Naive thymus-derived CD8-positive, alpha-beta T cell (primary cell): Measurements from ENCODE around the gene PGAP1. TPM values are rescaled to one million over a fixed set of nuclear protein-coding genes. Genes with fewer than 3 reads are reported as not detected.

Experiments used
- ATAC-seq, 2 donors: fragments of 150-1000 bp; cut with Tn5 transposase in 1 of 2; sonication (Bioruptor Pico), chemical (Tn5 transposase) in 1 of 2; 1 replicate in 1 of 2; 2 replicates in 1 of 2; pipeline ENCODE4 v1.10.0; 2021; ENCODE audit warnings: mild to moderate bottlenecking in 2 of 2, moderate library complexity in 2 of 2
- POLR2A ChIA-PET: fragments of 350-600 bp; sonication (Branson Sonifier 250); formaldehyde crosslinking; loops from one replicate; lab custom pipeline; 2021; ENCODE audit warnings: antibody characterized with exemption; lab: Charles Lee
- DNase-seq, 10 donors: peaks; one replicate each; pipeline versions ENCODE4 v3.0.0 to v3.0.0-alpha.2; 2020 to 2022
- H3K27ac Mint-ChIP-seq, 10 donors: one replicate each; pipeline ENCODE4 v1.8.0; 2020 to 2022; ENCODE audit warnings: mild to moderate bottlenecking in 10 of 10, mixed read lengths in 10 of 10, moderate library complexity in 4 of 10, inconsistent platforms in 1 of 10
- H3K27me3 Mint-ChIP-seq, 5 donors: one replicate each; pipeline ENCODE4 v1.8.0; 2021 to 2022; ENCODE audit warnings: mixed read lengths in 5 of 5
- H3K36me3 Mint-ChIP-seq, 3 donors: one replicate each; pipeline ENCODE4 v1.8.0; 2020 to 2022; ENCODE audit warnings: mixed read lengths in 3 of 3, mild to moderate bottlenecking in 2 of 3, inconsistent platforms in 1 of 3
- H3K4me1 Mint-ChIP-seq, 4 donors: one replicate each; pipeline ENCODE4 v1.8.0; 2021 to 2022; ENCODE audit warnings: mixed read lengths in 4 of 4
- H3K4me3 Mint-ChIP-seq, 10 donors: one replicate each; pipeline ENCODE4 v1.8.0; 2020 to 2022; ENCODE audit warnings: mild to moderate bottlenecking in 10 of 10, mixed read lengths in 10 of 10, moderate library complexity in 6 of 10, inconsistent platforms in 1 of 10
- H3K9me3 Mint-ChIP-seq, 9 donors: one replicate each; pipeline ENCODE4 v1.8.0; 2020 to 2022; ENCODE audit warnings: mixed read lengths in 9 of 9, mild to moderate bottlenecking in 3 of 9, inconsistent platforms in 1 of 9, moderate library complexity in 1 of 9
- polyA plus RNA-seq, 3 donors: library from polyadenylated mRNA; unstranded; fragments of 300-500 nt; fragmentation: Illumina TruSeq; gene quantifications; one replicate each; pipeline ENCODE4 v1.2.3, GENCODE V29; 2021
- total RNA-seq, 8 experiments: library from RNA in 2 of 8; stranded (reverse) in 2 of 8; gene quantifications; one replicate each; pipeline ENCODE4 v1.2.3 and lab custom pipeline; 2021 to 2026

The PGAP1 gene
- total and polyA plus RNA-seq, 5 experiments from 2014 or later, result 0.64 to 9.7 (median 1.6) TPM

DNA sequence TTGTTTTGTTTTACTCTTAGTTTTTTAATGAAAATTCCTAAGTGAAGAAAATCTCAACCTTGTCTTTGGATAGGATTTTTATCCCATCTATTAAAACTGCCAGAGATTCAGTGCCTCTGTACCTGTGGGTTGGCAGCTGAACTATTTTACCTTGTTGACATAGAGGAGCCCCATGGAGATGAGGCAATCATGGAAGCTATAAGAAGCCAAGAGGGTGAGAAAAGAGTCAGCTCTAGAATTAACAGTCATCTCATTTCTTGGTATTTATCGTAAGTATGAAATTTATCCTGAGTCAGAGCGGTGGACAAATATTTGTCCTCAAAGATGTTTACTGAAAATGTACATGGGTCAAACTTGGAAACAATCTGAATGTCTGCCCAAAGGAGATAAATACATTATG is 35.8 kb upstream of the PGAP1 start:
- peaks cover 0 to 3% (median 0%) of the 10 kb centered on the region in 5 donors for H3K27me3 Mint-ChIP-seq
- POLR2A ChIA-PET, result no interaction called here
- H3K9me3 Mint-ChIP-seq, result peaks cover 0 to 3% (median 0%) of the 10 kb centered on the region in 9 donors
- ATAC-seq, result no peak
- H3K4me3 Mint-ChIP-seq, result no peak overlapping the region
- H3K36me3 Mint-ChIP-seq, result peaks cover 4 to 17% (median 13%) of the 10 kb centered on the region in 3 donors
- peaks cover 0 to 20% (median 1%) of the 10 kb centered on the region in 4 donors for H3K4me1 Mint-ChIP-seq
- no peak for DNase-seq
- H3K27ac Mint-ChIP-seq, result no peak overlapping the region

DNA sequence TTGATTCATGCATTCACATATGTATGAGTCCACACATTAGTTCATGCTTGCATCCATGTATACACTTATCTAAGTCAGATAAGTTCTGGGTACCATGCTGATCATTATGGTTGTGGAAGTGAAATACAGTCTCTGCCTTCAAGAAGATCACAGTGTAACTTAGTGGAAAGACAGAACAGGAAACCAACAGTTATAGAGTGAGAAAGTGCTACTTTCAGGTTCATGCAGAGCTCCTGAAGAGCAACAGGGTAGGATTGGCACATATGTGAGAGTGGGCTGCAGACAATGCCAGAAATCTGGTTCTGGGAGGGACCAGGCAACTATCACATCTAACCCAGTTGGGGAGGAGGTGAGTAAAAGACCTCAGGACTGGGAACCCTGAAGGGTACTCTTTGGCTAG is 35.4 kb upstream of the PGAP1 start:
- H3K4me3 Mint-ChIP-seq, result no peak overlapping the region
- ATAC-seq (no peak), DNase-seq (no peak)
- peak overlapping the region in 1 of 10 donors; percentile 23 for H3K27ac Mint-ChIP-seq
- POLR2A ChIA-PET, result no interaction called here
- peaks cover 0 to 3% (median 0%) of the 10 kb centered on the region in 9 donors for H3K9me3 Mint-ChIP-seq
- H3K27me3 Mint-ChIP-seq, result peaks cover 0 to 3% (median 0%) of the 10 kb centered on the region in 5 donors
- H3K36me3 Mint-ChIP-seq, result peaks cover 4 to 17% (median 13%) of the 10 kb centered on the region in 3 donors
- peaks cover 0 to 20% (median 1%) of the 10 kb centered on the region in 4 donors for H3K4me1 Mint-ChIP-seq

DNA sequence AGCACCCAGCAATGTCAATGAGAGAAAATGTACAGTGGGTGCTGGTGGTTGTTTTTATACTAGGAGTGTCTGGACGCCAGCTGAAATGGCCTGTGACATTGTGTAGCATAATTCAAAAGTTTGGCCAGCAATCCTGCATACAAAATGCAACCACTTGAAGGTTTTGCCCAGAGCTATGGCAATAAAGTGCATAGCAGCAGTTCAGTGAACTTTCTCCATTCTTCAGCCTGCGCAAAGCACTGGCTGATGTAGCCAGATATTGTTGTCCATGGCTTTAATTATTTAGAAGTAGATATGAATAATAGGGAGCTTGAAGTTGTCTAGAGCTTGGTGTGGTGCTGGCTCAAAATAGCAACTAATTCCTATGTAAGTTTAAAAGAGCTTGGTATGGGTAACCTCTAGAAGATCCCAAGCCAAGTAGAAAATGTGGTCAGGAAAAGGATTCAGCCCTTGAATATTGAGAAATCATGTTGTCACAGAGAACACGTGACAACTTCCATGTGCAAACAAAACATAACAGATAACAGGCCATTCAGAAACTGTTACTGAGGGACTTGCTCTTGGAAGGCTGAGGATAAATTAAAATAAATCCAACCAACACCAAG is 33.3 kb upstream of the PGAP1 start:
- peaks cover 0 to 3% (median 0%) of the 10 kb centered on the region in 5 donors for H3K27me3 Mint-ChIP-seq
- H3K4me3 Mint-ChIP-seq, result no peak overlapping the region
- peaks cover 0 to 3% (median 0%) of the 10 kb centered on the region in 9 donors for H3K9me3 Mint-ChIP-seq
- peaks cover 0 to 13% (median 13%) of the 10 kb centered on the region in 3 donors for H3K36me3 Mint-ChIP-seq
- H3K4me1 Mint-ChIP-seq, result peaks cover 0 to 20% (median 1%) of the 10 kb centered on the region in 4 donors
- ATAC-seq (no peak), DNase-seq (no peak)
- POLR2A ChIA-PET, result no interaction called here
- H3K27ac Mint-ChIP-seq, result no peak overlapping the region

DNA sequence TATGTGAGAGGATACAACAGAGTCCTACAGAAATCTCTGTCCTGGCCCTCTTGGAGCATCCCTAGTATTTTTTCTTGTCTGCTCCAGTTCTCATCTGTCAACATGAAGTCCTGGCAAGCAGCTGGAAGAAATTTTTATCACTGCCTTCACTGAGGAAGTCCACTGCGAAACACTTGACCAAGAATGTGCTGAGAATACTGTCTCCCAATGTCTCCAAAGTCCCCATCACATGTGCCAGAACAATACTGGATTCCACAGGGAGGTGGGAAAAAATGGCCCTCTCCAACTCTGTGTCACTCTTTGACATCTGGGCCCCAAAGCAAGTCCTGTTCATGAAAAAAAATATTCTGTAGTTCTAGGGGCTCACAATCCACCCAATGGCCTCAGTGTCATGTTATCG is 32.8 kb upstream of the PGAP1 start:
- ATAC-seq, result no peak
- Mint-ChIP-seq H3K36me3 (peaks cover 0 to 13% (median 13%) of the 10 kb centered on the region in 3 donors), H3K4me3 (no peak overlapping the region), H3K27me3 (peaks cover 0 to 3% (median 0%) of the 10 kb centered on the region in 5 donors), H3K27ac (no peak overlapping the region), H3K4me1 (peaks cover 0 to 20% (median 1%) of the 10 kb centered on the region in 4 donors), H3K9me3 (peaks cover 0 to 3% (median 0%) of the 10 kb centered on the region in 9 donors)
- POLR2A ChIA-PET, result no interaction called here
- DNase-seq, result no peak

DNA sequence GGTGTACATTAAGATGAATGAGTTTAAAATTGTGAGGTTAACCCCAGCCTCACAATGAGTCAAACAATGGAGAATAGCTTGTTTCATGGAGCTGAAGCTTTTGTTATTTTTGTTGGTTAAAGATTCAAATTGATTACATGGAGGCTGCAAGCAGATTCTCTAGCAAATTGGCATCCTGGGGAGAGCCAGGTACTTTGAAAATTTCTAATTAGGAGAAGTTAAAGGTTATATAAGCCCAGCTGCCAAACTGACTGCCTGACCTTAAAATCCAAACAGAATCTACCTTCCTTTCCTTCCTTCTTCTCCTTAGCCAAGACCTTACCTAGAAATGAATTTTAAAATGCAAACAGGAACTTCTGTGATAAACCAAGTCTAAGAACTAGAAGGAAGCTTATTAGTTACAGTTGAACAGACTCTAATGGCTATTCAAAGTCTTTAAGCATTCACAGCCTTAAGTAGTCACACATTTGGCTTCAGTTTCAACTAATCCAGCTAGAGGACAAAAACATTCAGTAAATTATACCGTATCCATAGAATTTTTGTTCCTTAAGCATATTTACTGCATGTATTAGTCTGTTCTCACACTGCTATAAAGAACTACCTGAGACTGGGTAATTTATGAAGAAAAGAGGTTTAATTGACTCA is 31.5 kb upstream of the PGAP1 start:
- no peak overlapping the region for H3K27ac Mint-ChIP-seq
- ATAC-seq, result no peak
- peaks cover 0 to 15% (median 1%) of the 10 kb centered on the region in 4 donors for H3K4me1 Mint-ChIP-seq
- no peak for DNase-seq
- POLR2A ChIA-PET, result interaction anchor here (0.6 kb wide), 1 partner anchor 49 kb away, joined by 3 read pairs; no protein-coding TSS in a partner anchor
- no peak overlapping the region for H3K4me3 Mint-ChIP-seq
- H3K36me3 Mint-ChIP-seq, result peaks cover 0 to 13% (median 11%) of the 10 kb centered on the region in 3 donors
- peaks cover 0 to 3% (median 0%) of the 10 kb centered on the region in 5 donors for H3K27me3 Mint-ChIP-seq
- H3K9me3 Mint-ChIP-seq, result peaks cover 0 to 3% (median 0%) of the 10 kb centered on the region in 9 donors

DNA sequence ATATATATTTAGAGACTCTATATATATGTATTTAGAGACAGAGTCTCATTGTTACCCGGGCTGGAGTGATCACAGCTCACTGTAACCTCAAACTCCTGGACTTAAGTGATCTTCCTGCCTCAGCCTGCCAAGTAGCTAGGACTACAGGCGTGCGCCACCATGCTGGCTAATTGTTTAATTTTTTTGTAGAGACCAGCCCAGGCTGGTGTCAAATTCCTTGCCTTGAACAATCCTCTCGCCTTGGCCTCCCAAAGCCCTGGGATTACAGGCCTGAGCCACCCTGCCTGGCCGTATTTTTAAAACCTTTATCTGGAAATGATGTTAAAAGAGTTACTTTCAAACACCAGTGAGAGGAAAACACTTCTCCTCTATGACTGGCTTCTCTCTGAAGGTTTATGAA is 30.9 kb upstream of the PGAP1 start:
- Mint-ChIP-seq H3K36me3 (peaks cover 0 to 7% (median 7%) of the 10 kb centered on the region in 3 donors), H3K9me3 (peaks cover 0 to 2% (median 0%) of the 10 kb centered on the region in 9 donors), H3K27ac (no peak overlapping the region), H3K27me3 (peaks cover 0 to 4% (median 0%) of the 10 kb centered on the region in 5 donors), H3K4me3 (no peak overlapping the region), H3K4me1 (peaks cover 0 to 11% (median 1%) of the 10 kb centered on the region in 4 donors)
- no peak for DNase-seq
- POLR2A ChIA-PET, result no interaction called here
- no peak for ATAC-seq

DNA sequence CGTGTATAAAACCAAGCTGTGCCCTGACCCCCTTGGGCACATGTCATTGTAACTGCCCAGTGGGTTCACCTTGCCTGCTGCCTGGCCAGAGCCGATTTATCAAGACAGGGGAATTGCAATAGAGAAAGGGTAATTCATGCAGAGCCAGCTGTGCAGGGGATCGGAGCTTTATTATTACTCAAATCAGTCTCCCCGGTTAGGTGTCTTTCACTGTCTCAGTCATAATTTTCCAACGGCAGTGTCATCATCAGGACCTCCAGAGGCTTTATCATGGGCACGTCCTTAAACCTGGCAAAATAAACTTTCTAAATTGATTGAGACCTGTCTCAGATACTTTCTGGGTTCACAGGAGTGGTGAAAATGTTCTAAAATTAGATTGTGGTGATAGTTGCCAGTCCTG is 29.6 kb upstream of the PGAP1 start:
- peaks cover 0 to 6% (median 2%) of the 10 kb centered on the region in 5 donors for H3K27me3 Mint-ChIP-seq
- no peaks in the 10 kb centered on the region for H3K4me1 Mint-ChIP-seq
- no peak overlapping the region for H3K27ac Mint-ChIP-seq
- H3K9me3 Mint-ChIP-seq, result no peaks in the 10 kb centered on the region
- DNase-seq, result no peak
- no peak for ATAC-seq
- H3K4me3 Mint-ChIP-seq, result no peak overlapping the region
- peaks cover 0 to 4% (median 0%) of the 10 kb centered on the region in 3 donors for H3K36me3 Mint-ChIP-seq
- POLR2A ChIA-PET, result no interaction called here

DNA sequence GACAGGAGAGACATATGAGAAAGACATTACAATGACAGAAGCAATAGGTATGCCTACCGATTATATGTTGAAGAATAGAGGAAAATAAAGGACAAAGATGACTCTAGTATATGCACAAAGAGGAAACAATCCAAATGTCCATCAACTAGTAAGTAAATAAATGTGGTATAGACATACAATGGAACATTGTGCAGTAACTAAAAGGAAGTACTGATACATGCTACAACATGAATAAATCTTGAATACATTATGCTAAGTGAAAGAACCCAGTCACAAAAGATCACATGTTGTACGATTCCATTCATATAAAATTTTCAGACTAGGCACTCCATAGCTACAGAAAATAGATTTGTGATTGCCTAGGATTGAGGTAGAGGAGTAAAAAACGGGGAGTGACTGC is 28.5 kb upstream of the PGAP1 start:
- H3K27ac Mint-ChIP-seq, result no peak overlapping the region
- H3K36me3 Mint-ChIP-seq, result peaks cover 0 to 4% (median 0%) of the 10 kb centered on the region in 3 donors
- no peak for DNase-seq
- POLR2A ChIA-PET, result no interaction called here
- H3K27me3 Mint-ChIP-seq, result peaks cover 0 to 8% (median 3%) of the 10 kb centered on the region in 5 donors
- H3K4me3 Mint-ChIP-seq, result no peak overlapping the region
- no peak for ATAC-seq
- H3K9me3 Mint-ChIP-seq, result no peaks in the 10 kb centered on the region
- no peaks in the 10 kb centered on the region for H3K4me1 Mint-ChIP-seq

DNA sequence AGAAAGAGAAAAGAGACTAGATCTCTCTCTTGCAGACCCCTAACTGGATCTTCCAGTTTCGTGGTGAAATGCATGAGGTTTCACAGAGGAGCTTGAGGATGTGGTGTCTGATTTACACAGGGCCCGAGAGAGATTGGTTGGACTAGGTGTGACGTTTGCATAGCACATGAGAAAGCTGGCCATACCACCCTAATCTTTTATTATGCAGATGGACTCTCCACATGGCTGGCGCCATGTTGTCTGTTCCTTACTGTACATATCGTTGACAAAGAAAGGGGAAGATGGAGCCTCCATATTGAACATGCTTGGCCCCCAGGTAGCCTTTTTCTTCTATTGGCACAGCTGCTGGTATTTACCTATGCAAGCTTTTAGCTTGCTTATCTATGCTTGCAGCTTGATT is 27.5 kb upstream of the PGAP1 start:
- no peak for ATAC-seq
- Mint-ChIP-seq H3K4me1 (no peaks in the 10 kb centered on the region), H3K4me3 (no peak overlapping the region), H3K9me3 (no peaks in the 10 kb centered on the region), H3K36me3 (no peaks in the 10 kb centered on the region), H3K27ac (no peak overlapping the region), H3K27me3 (peaks cover 0 to 9% (median 0%) of the 10 kb centered on the region in 5 donors)
- POLR2A ChIA-PET, result interaction anchor here (0.6 to 0.7 kb wide), 2 partner anchors 69 to 382 kb away, joined by 3 read pairs; no protein-coding TSS in a partner anchor
- DNase-seq, result no peak

DNA sequence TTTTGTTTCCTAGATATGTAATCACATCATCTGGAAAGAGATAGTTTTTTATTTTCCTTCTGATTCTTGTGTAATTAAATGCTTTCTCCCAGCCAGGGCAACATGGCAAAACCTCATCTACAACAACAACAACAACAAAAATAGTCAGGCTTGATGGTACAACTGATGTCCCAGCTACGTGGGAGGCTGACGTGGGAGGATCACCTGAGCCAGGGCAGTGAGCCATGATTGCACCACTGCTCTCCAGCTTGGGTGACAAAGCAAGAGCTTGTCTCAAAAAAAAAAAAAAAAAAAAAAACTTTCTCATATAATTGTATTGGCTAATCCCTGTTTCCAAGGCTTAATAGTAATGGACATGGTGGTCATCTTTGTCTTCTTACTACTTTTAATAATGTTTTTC is 26.4 kb upstream of the PGAP1 start:
- Mint-ChIP-seq H3K4me1 (no peaks in the 10 kb centered on the region), H3K36me3 (no peaks in the 10 kb centered on the region), H3K27ac (peak overlapping the region in 1 of 10 donors; percentile 51), H3K4me3 (no peak overlapping the region), H3K27me3 (peaks cover 0 to 9% (median 0%) of the 10 kb centered on the region in 5 donors), H3K9me3 (no peaks in the 10 kb centered on the region)
- ATAC-seq, result no peak
- DNase-seq, result no peak
- POLR2A ChIA-PET, result no interaction called here

DNA sequence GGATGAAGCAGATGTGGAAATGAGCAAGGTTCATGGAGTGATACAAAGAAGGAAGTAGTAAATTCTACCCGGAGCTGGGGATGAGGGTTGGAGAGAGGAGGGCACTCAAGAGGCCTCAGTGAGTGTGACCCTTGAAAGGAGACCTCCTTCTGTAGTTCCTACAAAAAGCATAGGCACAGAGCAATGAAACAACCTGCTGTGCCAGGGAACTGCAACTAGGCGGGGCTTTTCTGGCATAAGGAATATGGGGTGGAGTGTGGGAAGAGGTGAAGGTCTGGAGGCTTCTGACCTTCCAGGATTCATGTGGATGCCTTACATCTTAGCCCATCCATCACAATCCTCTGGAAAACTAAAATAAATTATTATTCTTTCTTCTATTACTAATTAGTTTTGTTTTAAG is 25.5 kb upstream of the PGAP1 start:
- Mint-ChIP-seq H3K27ac (no peak overlapping the region), H3K9me3 (no peaks in the 10 kb centered on the region), H3K36me3 (no peaks in the 10 kb centered on the region), H3K27me3 (peaks cover 0 to 9% (median 0%) of the 10 kb centered on the region in 5 donors), H3K4me3 (no peak overlapping the region), H3K4me1 (no peaks in the 10 kb centered on the region)
- POLR2A ChIA-PET, result no interaction called here
- no peak for ATAC-seq
- no peak for DNase-seq

DNA sequence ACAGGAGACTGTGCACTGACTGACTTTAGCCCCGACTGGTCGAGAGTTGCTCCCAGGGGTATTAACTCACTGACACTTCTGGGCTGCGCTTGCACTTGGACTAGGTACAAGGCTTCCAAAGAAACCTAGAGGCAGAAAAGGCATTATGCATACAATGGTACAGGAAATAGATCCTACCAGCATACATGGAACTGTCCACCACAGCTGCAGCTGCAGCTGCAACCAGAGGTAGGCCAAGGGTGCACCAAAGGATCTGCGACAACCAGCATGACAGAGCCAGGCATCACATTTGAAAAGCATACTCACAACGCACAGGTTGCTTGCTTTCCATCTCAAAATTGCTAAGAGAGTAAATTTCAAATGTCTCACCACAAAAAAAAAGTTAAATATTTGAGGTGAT is 22.6 kb upstream of the PGAP1 start:
- ATAC-seq (no peak), DNase-seq (no peak)
- POLR2A ChIA-PET, result no interaction called here
- H3K27me3 Mint-ChIP-seq, result peaks cover 0 to 8% (median 4%) of the 10 kb centered on the region in 5 donors
- H3K36me3 Mint-ChIP-seq, result no peaks in the 10 kb centered on the region
- no peak overlapping the region for H3K27ac Mint-ChIP-seq
- H3K9me3 Mint-ChIP-seq, result no peaks in the 10 kb centered on the region
- no peak overlapping the region for H3K4me3 Mint-ChIP-seq
- no peaks in the 10 kb centered on the region for H3K4me1 Mint-ChIP-seq

DNA sequence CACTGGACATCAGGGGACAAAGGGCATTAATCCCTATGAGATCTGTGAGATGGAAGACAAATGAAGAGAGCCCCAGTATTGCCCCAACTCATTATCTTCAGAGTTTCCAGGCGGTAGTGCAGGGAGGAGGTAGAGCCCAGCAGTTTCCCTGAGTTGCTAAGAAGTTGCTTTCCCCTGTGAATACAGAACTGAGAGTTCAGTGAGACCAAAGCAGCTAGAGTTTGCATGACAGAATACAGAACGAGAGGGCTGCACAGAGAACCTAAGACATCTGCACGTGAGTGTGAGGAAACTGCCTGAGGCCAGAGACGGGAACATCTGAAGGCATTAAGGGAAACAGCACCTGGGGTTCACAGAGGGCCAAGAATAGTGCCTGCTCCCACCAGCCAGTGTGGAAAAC is 18.1 kb upstream of the PGAP1 start:
- POLR2A ChIA-PET, result no interaction called here
- H3K27ac Mint-ChIP-seq, result no peak overlapping the region

More for the DNA sequence above, 18.1 kb upstream of the PGAP1 start:
- no peaks in the 10 kb centered on the region for H3K36me3 Mint-ChIP-seq
- no peaks in the 10 kb centered on the region for H3K4me1 Mint-ChIP-seq
- no peaks in the 10 kb centered on the region for H3K9me3 Mint-ChIP-seq
- no peak overlapping the region for H3K4me3 Mint-ChIP-seq
- H3K27me3 Mint-ChIP-seq, result peaks cover 1 to 12% (median 10%) of the 10 kb centered on the region in 5 donors
- no peak for ATAC-seq
- no peak for DNase-seq
